GM18873 (cell line): ENCODE data around the gene KCNK10.

ENCODE experiments used
- ATAC-seq: cut with Tn5 transposase; IDR thresholded peaks from one replicate; pipeline ENCODE4 v1.9.1; 2021; ENCODE audit warnings: mild to moderate bottlenecking, moderate library complexity, moderate number of reproducible peaks; ENCODE audit not compliant: unreplicated experiment, low FRiP score

The KCNK10 gene, protein sequence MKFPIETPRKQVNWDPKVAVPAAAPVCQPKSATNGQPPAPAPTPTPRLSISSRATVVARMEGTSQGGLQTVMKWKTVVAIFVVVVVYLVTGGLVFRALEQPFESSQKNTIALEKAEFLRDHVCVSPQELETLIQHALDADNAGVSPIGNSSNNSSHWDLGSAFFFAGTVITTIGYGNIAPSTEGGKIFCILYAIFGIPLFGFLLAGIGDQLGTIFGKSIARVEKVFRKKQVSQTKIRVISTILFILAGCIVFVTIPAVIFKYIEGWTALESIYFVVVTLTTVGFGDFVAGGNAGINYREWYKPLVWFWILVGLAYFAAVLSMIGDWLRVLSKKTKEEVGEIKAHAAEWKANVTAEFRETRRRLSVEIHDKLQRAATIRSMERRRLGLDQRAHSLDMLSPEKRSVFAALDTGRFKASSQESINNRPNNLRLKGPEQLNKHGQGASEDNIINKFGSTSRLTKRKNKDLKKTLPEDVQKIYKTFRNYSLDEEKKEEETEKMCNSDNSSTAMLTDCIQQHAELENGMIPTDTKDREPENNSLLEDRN

GRCh38 chr14:88323086-88323522, at the start of gene KCNK10:
TSS of gene KCNK10 (minus strand) at chr14:88323269. CDS start at chr14:88322798, 471 bp downstream.
- ATAC-seq = peak; percentile 8

- ATAC-seq = no peak
These were observed 46.4 kb upstream of the KCNK10 start for GRCh38 chr14:88369496-88369895.

DNA sequence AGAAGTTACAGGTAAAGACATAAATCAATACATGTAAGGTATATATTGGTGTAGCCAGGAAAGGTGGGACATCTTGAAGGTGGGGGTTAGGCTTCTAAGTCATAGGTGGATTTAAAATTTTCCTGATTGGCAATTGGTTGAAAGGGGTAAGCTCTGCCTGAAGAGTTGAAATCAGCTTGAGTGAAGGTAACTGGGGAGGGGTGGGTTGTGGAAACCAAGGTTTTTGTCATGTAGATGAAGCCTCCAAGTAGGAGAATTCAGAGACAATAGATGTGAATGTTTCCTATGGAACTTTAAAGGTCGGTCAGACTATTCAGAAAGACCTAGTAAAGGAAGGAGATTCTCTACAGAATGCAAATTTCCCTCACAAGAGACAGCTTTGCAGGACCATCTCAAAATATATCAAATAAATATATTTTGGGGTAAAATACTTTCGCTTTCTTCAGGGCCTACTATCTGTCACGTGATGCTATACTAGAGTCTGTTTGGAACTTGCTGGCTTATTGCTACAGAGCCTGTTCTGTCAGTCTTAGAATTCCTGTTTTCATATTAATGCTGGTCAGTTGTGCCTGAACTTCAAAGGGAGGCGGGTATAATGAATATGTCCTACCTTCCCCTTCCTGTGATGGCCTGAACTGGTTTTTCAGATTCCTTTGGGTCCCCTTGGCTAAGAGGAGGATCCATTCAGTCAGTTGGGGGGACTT, 41.8 kb upstream of the KCNK10 start:
- ATAC-seq = no peak

DNA sequence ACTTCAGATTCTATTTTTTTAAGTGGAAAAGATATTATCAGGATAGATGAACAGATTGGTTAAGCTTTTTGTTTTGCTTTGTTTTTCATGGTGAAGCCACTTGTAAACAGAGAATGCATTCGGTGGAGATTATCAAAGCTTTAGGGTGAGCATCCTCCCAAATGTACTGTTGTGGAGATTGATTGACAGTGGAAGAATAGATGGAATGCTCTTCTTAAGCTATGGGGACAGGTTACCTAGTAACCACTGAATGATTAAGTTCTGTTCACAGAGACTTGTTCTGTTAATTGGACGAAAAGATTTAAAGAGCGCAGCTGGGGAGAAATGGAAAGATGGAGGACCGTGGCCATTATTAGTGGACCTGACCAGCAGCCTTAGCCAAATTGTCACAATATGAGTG, 40.6 kb upstream of the KCNK10 start:
- no peak for ATAC-seq

GRCh38 chr14:88359500-88359899, 36.4 kb upstream of the KCNK10 start:
- no peak for ATAC-seq

- no peak for ATAC-seq
These were observed 31.3 kb upstream of the KCNK10 start for GRCh38 chr14:88354358-88354757.

DNA sequence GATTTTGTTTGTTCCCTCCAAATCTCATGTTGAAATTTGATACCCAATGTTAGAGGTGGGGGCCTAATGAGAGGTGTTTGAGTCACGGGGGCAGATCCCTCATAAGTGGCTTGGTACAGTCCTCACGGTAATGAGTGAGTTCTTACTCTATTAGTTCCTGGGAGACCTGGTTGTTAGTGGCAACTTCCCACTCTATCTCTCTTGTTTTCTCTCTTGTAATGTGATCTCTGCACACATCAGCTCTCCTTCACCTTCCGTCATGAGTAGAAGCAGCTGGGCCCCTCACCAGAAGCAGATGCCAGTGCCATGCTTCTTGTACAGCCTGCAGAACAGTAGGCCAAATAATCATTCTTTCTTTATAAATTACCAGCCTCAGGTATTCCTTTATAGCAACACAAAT, 29.6 kb upstream of the KCNK10 start:
- ATAC-seq = no peak

DNA sequence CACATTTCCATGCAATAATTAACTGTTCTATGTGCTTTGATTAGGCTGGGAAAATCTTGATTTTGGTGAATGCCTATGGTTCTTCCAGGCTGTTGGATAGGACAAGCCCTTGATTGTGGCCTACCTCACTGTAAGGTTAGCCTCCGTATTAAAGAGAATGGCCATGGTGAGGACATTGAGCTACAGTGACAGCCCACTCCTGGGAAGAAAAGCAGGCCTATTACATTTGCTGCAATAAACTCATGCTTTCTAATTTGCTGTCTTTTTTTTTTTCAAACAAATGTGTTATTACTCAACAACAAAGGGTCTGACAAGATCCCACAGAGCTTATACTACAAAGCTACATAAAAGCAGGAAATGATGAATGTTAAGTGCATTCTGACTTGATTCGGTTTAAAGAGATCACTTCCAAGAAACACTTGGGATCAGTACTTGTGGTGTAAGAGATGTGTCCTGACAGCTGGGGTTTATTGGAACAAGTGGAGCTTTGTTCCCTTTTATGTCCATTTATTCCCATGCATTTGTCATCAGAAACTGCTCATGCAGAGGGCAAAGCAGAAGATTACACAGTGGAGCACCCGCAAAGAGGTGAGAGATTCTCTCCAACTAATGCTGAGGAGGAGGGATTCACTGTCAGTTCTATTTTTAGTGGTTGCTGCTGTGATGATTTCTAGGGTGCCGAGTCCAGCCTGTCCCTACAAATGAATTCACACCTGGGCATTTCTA, 29.1 kb upstream of the KCNK10 start:
- ATAC-seq = no peak

DNA sequence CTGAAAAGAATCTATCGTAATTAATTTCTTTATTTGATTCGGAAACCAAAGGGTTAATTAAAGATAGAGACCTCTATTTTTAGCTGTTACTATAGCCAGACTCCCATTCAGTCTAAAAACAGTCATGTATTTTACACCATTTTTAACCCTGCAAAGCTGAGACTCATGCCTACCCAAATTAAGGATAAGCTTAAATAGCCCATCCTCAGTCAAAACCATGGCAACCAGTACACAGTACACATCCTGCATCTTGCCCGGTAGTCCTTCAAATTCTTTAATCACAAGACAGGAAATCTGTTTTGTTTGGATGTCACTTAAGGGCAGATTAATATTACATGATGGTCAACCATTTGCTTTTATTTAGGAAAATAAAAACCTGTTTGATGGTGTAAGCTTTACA, 25.5 kb upstream of the KCNK10 start:
- no peak for ATAC-seq

- ATAC-seq = no peak
These were observed 23.1 kb upstream of the KCNK10 start for GRCh38 chr14:88346048-88346639.

DNA sequence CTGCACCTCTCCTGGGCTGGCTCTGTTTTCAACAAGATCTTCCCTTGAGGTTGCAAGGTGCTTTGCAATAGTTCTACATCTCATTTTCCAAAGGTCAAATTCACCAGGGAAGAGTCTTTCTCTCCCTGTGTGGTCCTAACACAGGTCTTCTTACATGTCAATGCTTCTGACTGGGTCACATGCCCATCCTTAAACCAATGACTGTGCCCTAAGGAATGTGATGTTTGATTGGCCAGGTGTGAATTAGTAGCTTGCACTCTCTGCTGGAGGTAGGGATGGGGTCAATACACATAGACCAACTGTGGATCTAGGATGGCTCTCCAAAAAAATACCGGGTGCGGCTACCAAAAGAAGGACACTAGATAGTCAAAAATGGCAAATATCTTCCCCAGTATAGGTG, 19.9 kb upstream of the KCNK10 start:
- no peak for ATAC-seq

DNA sequence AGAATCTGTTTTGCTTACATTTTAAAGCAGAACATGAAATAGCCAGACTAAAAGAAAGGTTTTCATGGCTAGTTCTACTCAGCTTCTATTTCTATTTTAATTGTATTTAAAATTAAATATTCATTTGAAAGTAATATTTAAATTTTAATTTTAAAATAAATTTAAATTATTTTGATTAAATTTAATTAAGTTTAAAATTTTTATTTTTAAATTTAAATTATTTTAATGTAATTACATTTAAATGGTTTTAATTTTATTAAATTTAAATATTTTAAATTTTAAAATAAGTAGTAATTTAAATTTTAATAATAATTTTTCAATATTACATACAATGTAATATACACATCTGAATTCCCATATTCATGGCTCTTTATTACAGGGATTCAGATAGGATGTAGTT, 17.3 kb upstream of the KCNK10 start:
- no peak for ATAC-seq

DNA sequence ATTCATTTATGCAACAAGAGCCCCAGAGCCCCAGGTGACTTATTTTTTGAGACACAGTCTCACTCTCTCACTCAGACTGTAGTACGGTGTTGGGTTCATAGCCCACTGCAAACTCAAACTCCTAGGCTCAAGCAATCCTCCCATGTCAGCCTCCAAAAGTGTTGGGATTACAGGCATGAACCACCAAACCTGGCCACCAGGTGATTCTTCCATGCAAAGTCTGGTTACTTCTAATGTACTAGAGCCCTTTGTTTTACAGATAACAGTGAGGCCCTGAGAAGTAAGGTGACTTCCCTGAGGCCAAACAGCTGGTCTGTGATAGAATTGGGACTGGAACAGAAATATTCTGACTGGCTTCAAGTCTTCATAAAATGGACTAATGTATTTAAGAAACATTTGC, 10.0 kb upstream of the KCNK10 start:
- no peak for ATAC-seq

GRCh38 chr14:88327497-88327896, 4.4 kb upstream of the KCNK10 start:
- ATAC-seq = no peak

DNA sequence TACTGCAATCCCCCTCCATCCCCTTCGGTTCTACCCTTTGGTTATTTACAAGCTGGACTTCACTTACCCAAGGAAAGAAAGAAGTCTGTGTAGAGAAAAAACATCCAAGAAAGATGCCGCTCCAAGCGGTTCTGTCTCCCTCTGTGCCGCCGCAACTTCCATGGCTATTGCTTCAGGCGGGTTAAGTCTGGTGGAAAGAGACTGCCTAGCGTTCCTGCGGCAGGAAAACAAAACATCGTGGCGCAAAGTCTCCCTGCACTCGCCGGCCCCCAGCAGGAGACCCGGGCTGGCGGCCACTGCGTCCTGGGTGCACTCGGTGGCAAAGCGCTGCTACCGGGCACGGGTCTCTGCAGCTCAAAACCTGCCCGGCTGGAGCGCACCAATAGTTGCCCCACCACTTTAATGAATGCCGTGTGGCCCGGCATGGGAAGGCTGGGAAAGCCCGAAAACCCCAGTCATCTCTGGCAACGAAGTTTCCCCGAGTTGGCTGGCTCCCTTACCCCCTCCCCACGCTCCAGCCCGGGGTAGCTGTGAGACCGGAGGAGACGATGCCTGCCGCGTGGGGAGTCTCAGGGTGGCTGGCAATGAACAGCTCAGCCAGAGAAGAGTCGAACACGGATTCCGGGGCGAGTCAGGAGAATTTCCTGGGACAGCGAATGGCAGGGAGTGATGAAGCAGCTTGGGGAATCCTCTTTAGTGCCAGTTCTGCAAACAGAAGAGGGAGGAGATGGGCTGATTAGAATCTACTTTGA, 3.5 kb upstream of the KCNK10 start:
- ATAC-seq = no peak

DNA sequence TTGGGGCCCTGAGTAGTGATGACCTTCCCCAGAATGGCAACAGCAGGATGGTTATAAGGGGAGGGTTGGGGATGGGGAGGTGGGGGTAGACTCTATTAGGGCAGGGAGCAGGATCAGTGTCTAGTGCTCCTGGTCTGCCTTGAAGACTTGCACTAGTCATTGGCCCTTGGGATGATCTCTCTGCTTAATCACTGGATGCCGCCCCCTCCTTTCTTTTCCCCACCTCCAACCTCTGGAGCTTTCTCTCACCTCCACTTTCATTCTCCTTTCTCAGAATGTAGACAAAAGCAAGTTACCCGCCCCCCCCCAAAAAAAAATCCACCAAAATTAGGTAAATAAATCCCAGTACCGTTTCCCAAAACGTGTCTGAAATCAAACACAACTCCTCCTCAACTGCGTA, 2.8 kb upstream of the KCNK10 start:
- no peak for ATAC-seq

- no peak for ATAC-seq
These were observed 1.9 kb upstream of the KCNK10 start for GRCh38 chr14:88324930-88325329.

DNA sequence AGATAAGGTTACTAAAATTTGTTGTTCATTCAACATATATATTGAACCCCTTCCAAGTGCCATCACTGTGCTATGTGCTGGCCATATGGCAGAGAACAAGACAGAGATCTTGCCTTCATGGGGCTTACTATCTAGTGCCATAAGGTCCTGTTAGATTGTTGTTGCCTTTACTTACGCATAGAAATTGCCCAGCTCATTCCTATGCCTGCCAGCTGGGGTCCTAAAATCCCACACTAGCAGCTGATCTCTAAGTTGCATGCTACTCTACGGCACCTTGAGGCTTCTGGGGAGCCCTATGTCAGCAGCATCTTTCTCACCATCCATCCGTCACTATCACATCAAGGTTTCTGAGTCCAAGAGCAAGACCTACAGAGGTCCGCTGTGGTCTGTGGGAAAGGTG, 1.4 kb upstream of the KCNK10 start:
- ATAC-seq = no peak

DNA sequence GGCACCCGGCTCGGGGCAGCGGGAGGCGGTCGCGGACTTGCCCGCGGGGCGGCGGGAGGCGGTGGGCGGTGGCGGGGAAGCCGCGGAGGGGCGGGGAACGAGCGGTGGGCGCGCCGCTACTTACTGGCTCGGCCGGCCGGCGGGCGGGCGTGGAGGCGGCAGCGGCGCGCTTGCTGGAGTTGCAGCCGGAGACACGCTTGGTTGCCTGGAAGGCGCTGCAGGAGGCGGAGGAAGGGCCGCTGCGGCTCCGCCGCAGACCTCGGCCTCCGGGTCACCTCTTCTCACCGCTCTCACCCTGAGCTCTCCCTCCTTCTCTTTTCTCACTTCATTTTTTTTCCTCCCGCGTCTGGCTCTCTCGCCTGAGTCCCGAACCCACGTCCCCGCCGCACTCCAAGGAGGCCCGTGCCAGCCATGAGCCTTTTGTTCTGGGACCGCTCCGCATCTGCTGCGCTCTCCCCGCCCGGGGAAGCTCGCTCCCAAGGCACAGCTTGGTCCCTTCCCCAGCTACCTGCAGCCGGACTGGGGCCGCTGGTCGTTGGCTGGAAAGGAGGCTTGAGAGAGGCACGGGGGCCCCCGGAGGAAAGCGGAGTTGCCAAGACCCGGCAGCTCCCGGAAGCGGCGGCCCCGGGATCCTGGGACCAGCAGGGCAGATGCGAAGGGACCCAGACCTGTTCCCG, 592 bp upstream of the KCNK10 start:
- ATAC-seq = peak; percentile 81
